C4-2B (cell line): Measurements from ENCODE around the gene SLC27A2.
A peak's percentile ranks its signal among the peaks of the same experiment; 100 is the strongest.

ENCODE experiments used
- H3K27ac ChIP-seq: fragments of 450-650 bp; 2 replicates; pipeline ENCODE4 v1.5.1; 2017
- CTCF ChIP-seq: fragments of 450-650 bp; conservative IDR thresholded peaks from 2 replicates; pipeline ENCODE4 v1.5.1; 2017; ENCODE audit warnings: mild to moderate bottlenecking
- ZFX ChIP-seq: fragments of 450-650 bp; IDR thresholded peaks from 2 replicates; pipeline ENCODE4 v1.6.1; 2017

The SLC27A2 gene

GRCh38 chr15:50241684-50242450 is 59.9 kb downstream of the SLC27A2 start:
- H3K27ac ChIP-seq: no peak overlapping the region
- TF ChIP-seq CTCF (no peak), ZFX (no peak)

GRCh38 chr15:50244153-50244552 is 62.2 kb downstream of the SLC27A2 start:
- no peak for TF ChIP-seq CTCF
- no peak for TF ChIP-seq ZFX
- peak overlapping the region; percentile 64 for H3K27ac ChIP-seq

- no peak for TF ChIP-seq ZFX
- TF ChIP-seq CTCF: no peak
- peak overlapping the region; percentile 64 for H3K27ac ChIP-seq
Observed at GRCh38 chr15:50244959-50245624, 63.1 kb downstream of the SLC27A2 start.

GRCh38 chr15:50246631-50247030 is 64.6 kb downstream of the SLC27A2 start:
- no peak overlapping the region; the same call in 1 of the 2 replicates for H3K27ac ChIP-seq
- TF ChIP-seq CTCF (no peak), ZFX (no peak)

- no peak overlapping the region for H3K27ac ChIP-seq
Observed at GRCh38 chr15:50247819-50248655, 66.0 kb downstream of the SLC27A2 start.

GRCh38 chr15:50248994-50249582 is 67.1 kb downstream of the SLC27A2 start:
- H3K27ac ChIP-seq: peak overlapping the region; percentile 49; the same call in 1 of the 2 replicates
- TF ChIP-seq ZFX: no peak

More at GRCh38 chr15:50247819-50248655, 66.0 kb downstream of the SLC27A2 start:
- TF ChIP-seq ZFX (no peak), CTCF (no peak)

GRCh38 chr15:50249704-50250103 is 67.7 kb downstream of the SLC27A2 start:
- no peak for TF ChIP-seq CTCF
- TF ChIP-seq ZFX: no peak
- peak overlapping the region; percentile 49 for H3K27ac ChIP-seq
